GM18868 (cell line): ENCODE results near the gene STK16.
"Not testable (repeated sequence)": the region's sequence is repeated elsewhere in the genome, so short reads cannot be mapped to it uniquely, and the experiment has no call there.

ENCODE experiments used
- ATAC-seq: cut with Tn5 transposase; IDR thresholded peaks from one replicate; pipeline ENCODE4 v1.9.1; 2021; ENCODE audit warnings: mild to moderate bottlenecking, moderate library complexity; ENCODE audit not compliant: unreplicated experiment

STK16 gene

GRCh38 chr2:219286436-219287115, 41.3 kb downstream of the STK16 start:
- no peak for ATAC-seq

DNA sequence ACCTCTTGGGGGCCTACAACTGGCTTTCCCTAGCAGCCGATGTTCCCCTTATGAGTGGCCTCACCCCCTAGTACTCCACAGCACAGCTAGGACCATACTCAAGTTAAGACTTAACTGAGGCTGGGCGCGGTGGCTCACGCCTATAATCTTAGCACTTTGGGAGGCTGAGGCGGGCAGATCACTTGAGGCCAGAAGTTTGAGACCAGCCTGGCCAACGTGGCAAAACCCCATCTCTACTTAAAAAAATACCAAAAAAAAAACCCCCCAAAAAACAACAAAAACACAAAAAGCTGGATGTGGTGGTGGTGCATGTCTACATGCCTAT, 41.8 kb downstream of the STK16 start:
- not testable (repeated sequence) for ATAC-seq

- ATAC-seq = no peak
These were observed 42.4 kb downstream of the STK16 start for GRCh38 chr2:219287580-219288265.

- no peak for ATAC-seq
These were observed 43.9 kb downstream of the STK16 start for GRCh38 chr2:219289195-219289536.

DNA sequence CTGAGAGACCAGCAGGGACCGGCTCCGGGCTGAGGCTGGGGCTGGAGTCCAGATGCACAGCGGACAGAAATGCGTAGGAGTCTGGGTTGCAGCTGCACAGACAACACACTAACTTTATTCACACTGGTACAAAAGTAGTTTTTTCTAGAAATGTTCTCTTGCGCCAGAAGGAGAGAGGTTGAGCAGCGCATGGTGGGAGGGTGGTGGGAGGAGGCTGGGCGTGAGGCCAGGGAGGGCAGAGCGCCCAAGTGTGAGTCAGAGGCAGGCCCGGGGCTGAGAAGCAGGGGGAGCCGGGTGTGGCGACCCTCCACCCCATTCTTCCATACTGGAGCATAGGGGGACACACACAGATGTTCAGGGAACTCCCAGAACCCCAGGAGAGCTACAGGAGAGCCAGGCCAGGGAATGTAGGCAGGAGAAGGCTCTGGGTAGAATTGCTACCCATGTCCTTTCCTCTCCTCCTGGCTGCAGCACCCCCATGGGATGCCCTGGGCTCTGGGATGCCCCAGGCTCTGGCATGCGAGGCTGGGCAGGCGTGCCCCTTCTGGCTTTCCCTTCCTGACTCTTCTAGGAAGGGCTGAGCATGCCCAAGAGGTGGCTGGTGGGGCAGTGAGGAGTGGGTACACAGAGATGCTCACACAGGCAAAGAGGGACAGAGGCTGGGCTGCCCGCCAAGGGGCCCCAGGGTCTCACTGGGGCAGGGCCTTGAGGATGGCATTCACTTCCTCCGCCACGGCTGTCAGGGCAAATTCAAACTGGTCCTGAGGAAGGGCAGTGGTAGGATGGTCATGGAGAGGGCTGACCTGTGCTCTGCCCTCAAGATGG, 44.5 kb downstream of the STK16 start:
- no peak for ATAC-seq

DNA sequence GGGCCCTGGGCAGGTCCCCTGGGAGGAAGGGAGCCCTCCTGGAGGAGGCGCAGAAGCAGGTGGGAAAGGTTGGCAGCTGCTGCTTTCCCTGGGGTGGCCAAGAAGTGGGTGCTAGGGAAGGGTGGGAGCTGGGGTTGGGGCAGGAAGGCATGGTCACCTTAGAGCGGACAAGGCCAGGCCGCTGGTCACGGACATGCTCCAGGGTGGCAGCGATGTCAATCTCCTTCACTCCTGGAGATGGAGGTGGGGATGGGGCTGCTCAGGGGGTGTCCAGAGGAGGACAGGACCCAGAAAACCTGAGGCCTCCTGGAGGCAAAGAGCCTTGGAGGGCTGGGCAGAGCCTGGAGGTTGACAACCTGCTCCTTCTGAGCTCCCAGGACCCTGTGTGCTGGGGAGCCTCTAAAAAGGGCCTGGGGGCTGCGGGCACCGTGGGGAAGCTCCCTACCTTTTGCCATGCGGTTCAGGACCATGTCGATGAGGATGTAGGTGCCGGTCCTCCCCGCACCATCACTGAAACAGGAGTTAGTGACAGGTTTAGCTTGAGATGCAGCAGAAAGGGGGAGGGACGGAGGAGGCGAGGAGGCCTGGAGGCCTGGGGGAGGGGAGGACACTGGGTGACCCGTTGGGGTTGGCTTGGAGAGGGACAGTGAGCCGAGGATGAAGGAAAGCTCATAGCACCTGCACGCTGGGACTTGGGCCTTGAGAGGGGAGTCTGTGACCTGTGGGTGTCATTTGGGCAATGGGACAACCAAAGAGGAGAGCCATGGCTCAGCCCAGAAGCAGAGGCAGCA, 45.3 kb downstream of the STK16 start:
- no peak for ATAC-seq

DNA sequence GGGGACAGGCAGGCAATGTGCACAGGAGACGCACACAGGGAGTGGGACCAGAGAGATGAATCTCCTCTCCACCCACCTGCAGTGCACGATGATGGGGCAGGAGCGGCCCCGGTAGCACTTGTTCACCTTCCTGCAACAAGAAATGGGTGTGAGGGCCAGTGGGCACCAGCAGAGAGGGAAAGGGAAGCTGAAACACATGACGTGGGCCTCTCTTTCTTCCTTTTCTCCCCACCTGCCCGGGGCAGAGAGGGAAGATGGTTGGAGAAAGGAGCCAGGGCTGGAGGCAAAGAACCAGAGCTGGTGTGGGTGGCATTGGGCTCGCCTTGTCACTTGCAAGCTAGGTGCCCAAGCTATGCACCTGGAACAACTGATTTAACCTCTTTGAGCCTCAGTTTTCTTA, 46.1 kb downstream of the STK16 start:
- no peak for ATAC-seq

DNA sequence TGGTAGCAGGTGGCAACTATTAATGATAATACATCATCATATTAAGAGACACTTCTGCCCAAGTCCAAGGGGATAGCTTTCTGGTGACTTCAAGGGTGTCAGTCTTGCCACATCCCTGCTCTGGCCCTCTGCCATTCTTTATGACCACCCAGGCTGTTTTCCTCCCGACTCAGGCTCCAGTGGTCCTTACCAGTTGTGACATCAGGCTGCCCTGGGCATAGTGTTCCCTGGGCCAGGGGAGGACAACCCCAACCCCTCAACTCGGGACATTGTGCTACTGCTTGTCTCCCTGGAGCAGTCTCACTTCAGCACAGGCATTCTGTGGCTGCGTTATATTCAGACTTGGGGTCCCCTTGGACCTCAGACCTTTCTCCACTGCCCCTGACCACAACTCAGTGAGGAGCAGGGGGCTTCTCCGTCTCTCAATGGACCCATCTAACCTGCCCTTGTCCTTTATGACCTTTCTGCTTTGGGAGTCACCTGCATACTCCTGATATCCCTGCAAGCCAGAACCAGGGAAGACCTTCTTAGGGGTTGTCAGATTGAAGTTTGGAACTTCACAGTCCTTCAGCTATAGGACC, 46.7 kb downstream of the STK16 start:
- no peak for ATAC-seq

DNA sequence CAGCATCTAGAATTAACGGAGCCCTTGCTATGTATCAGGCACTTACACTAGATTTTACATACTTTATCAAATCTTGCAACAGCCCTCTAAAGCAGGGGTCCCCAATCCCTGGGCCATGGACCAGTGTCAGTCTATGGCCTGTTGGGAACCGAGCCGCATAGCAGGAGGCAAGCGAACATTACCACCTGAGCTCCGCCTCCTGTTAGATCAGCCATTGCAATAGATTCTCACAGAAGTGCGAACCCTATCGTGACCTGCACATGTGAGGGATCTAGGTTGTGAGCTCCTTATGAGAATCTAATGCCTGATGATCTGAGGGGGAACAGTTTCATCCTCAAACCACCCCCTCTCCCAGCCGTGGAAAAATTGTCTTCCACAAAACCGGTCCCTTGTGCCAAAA, 47.3 kb downstream of the STK16 start:
- no peak for ATAC-seq

DNA sequence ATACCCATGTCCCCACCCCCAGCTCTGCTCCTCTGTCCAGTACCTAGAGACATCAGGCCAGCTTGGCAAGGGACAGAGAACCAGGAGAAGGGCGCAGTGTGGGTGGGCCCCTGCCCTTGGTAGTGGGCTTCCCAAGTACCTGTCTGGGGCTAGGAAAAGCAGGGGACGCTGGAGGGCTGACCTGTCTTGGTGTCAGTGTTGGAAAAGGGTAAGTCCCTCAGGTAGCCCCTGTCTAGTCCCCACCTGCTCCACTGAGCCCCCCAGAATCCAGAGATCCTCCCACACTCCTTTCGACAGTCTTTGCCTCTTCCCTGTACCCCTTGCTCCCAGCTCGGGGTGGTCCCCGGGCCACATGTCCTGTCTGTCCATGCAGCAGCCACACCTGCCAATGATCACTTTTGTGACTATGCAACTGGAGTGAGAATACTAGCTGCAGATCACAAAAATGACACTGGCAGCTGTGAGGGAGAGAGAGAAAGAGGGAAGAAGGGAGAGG, 48.5 kb downstream of the STK16 start:
- no peak for ATAC-seq

- peak; percentile 89 for ATAC-seq
These were observed 49.4 kb downstream of the STK16 start for GRCh38 chr2:219294356-219295351.

- ATAC-seq = no peak
These were observed 50.9 kb downstream of the STK16 start for GRCh38 chr2:219296142-219296541.

GRCh38 chr2:219296631-219297391, 51.5 kb downstream of the STK16 start:
- no peak for ATAC-seq

GRCh38 chr2:219297766-219298456, 52.6 kb downstream of the STK16 start:
- ATAC-seq = no peak

DNA sequence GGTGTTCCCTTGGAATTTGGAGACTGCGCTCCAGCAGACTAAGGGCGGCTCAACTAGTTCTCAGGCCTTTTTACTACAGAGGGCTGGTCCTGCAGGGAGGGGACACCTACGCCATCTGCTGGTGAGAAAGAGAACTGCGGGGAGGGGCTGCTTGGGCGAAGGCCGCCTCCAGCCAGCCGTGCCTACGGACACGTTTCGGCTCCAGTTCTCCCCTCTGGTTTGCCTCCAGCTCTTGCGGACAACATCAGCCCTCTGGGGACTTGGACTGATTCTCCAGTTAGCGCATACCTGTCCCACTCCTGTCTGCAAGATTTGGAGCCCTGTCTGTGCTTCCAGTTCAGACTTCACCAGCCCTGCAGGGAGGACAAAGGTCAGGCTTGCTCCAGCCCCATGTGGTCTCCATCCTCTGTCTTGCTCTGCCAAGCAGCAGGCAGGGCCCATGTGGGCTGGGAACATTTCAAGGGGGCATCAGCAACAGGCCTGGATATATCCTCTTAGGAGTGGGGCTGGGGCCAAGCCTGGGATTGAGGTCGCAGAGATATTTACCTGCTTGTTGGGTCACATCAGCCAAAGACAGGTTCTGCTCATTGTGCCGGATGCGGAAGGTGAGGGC, 53.6 kb downstream of the STK16 start:
- peak; percentile 50 for ATAC-seq

DNA sequence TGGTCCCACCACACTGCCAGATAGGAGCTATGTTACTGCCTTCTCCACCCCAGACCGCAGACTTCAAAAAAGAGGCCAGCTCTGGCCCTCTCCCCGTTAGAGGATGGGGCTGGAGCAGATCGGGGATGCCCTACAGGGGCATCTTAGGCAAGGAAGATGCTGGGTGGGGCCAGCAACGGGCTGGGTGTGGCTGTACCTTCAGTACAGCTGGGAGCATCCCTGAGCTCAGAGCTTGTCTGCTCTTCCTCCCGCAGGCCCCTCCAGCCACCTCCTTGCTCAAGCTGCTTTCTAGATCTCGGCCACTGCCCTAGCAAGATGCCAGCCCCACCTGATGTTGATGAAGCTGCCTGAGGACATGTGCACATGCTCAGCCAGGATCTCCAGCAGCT, 54.1 kb downstream of the STK16 start:
- ATAC-seq = no peak
